CD14-positive monocyte (primary cell): ENCODE data around the gene P2RY6. TPM values are rescaled to one million over a fixed set of nuclear protein-coding genes. Genes with fewer than 3 reads are reported as not detected.

Experiments
- DNase-seq, 3 donors: peaks; one replicate each; pipeline ENCODE4 v3.0.0-alpha.2; 2011 to 2022
- H2AFZ ChIP-seq: 2 replicates; pipeline ENCODE4 v1.6.0; 2012; ENCODE audit warnings: mild to moderate bottlenecking, low read depth, low read length, inconsistent platforms; ENCODE audit not compliant: insufficient read depth, poor library complexity, severe bottlenecking
- H3K27ac ChIP-seq, 2 donors: 1 replicate in 1 of 2; 2 replicates in 1 of 2; pipeline ENCODE4 v1.5.1; 2012 to 2013; ENCODE audit warnings: low read length in 2 of 2, control low read depth in 1 of 2, inconsistent platforms in 1 of 2, low read depth in 1 of 2, mild to moderate bottlenecking in 1 of 2
- H3K27me3 ChIP-seq, 2 donors: one replicate each; pipeline versions ENCODE4 v1.6.0 to v1.6.1; 2011 to 2013; ENCODE audit warnings: low read length in 2 of 2; ENCODE audit not compliant: control insufficient read depth in 2 of 2, insufficient read depth in 2 of 2
- H3K36me3 ChIP-seq, 2 donors: replicated peaks in 1 of 2; 1 replicate in 1 of 2; 2 replicates in 1 of 2; pipeline versions ENCODE4 v1.5.1 to v1.6.1; 2012 to 2013; ENCODE audit warnings: low read length in 2 of 2, control low read depth in 1 of 2, inconsistent platforms in 1 of 2, mild to moderate bottlenecking in 1 of 2; ENCODE audit not compliant: insufficient read depth in 2 of 2, control insufficient read depth in 1 of 2
- H3K4me1 ChIP-seq, 2 donors: 1 replicate in 1 of 2; 2 replicates in 1 of 2; pipeline versions ENCODE4 v1.5.1 to v1.6.1; 2012 to 2013; ENCODE audit warnings: low read length in 2 of 2, control low read depth in 1 of 2, inconsistent platforms in 1 of 2, mild to moderate bottlenecking in 1 of 2, moderate library complexity in 1 of 2; ENCODE audit not compliant: insufficient read depth in 2 of 2, control insufficient read depth in 1 of 2
- H3K4me2 ChIP-seq: replicated peaks from 2 replicates; pipeline ENCODE3; 2012; ENCODE audit warnings: low read length, moderate library complexity, mild to moderate bottlenecking; ENCODE audit not compliant: poor library complexity, severe bottlenecking; ENCODE audit errors: extremely low read depth
- H3K4me3 ChIP-seq, 3 experiments: fragments of 200-600 bp in 1 of 3; sonication (generic) in 1 of 3; replicated peaks in 1 of 3; 1 replicate in 2 of 3; 2 replicates in 1 of 3; pipeline ENCODE4 v1.5.1; 2011 to 2013; ENCODE audit warnings: low read length in 3 of 3, mild to moderate bottlenecking in 3 of 3, control low read depth in 2 of 3, low read depth in 2 of 3, inconsistent platforms in 1 of 3, moderate library complexity in 1 of 3
- H3K79me2 ChIP-seq: 2 replicates; pipeline ENCODE4 v1.6.0; 2012; ENCODE audit warnings: mild to moderate bottlenecking, control low read depth, inconsistent platforms, low read length, moderate library complexity; ENCODE audit not compliant: insufficient read depth
- H3K9ac ChIP-seq: 2 replicates; pipeline ENCODE4 v1.6.0; 2017; ENCODE audit warnings: low read length, mild to moderate bottlenecking; ENCODE audit not compliant: insufficient read depth, poor library complexity, severe bottlenecking
- H3K9me3 ChIP-seq, 2 donors: replicated peaks in 1 of 2; 1 replicate in 1 of 2; 2 replicates in 1 of 2; pipeline versions ENCODE4 v1.5.1 to v1.6.1; 2012 to 2013; ENCODE audit warnings: low read length in 2 of 2, control low read depth in 1 of 2; ENCODE audit not compliant: control insufficient read depth in 1 of 2, insufficient read depth in 1 of 2
- H4K20me1 ChIP-seq: 2 replicates; pipeline ENCODE4 v1.6.0; 2012; ENCODE audit warnings: mild to moderate bottlenecking, low read length, control low read depth, moderate library complexity; ENCODE audit not compliant: insufficient read depth
- H3K27ac Mint-ChIP-seq, 7 donors: one replicate each; pipeline ENCODE4 v1.8.0; 2020; ENCODE audit warnings: mild to moderate bottlenecking in 7 of 7, mixed read lengths in 7 of 7, moderate library complexity in 6 of 7, inconsistent platforms in 2 of 7
- H3K27me3 Mint-ChIP-seq, 3 donors: one replicate each; pipeline ENCODE4 v1.8.0; 2021 to 2022; ENCODE audit warnings: low read depth in 3 of 3, mild to moderate bottlenecking in 3 of 3, mixed read lengths in 3 of 3, moderate library complexity in 3 of 3, inconsistent platforms in 1 of 3
- H3K36me3 Mint-ChIP-seq, 2 donors: one replicate each; pipeline ENCODE4 v1.8.0; 2020; ENCODE audit warnings: mixed read lengths in 2 of 2, inconsistent platforms in 1 of 2, mild to moderate bottlenecking in 1 of 2
- H3K4me1 Mint-ChIP-seq: one replicate; pipeline ENCODE4 v1.8.0; 2020; ENCODE audit warnings: mild to moderate bottlenecking, mixed read lengths
- H3K4me3 Mint-ChIP-seq, 2 donors: one replicate each; pipeline ENCODE4 v1.8.0; 2020; ENCODE audit warnings: mild to moderate bottlenecking in 2 of 2, mixed read lengths in 2 of 2, moderate library complexity in 1 of 2
- H3K9me3 Mint-ChIP-seq, 7 donors: one replicate each; pipeline ENCODE4 v1.8.0; 2020 to 2022; ENCODE audit warnings: mixed read lengths in 7 of 7, mild to moderate bottlenecking in 6 of 7, moderate library complexity in 6 of 7, inconsistent platforms in 2 of 7
- CTCF ChIP-seq: fragments of 200-600 bp; IDR thresholded peaks from one replicate; pipeline ENCODE4 v1.8.0; 2022; ENCODE audit warnings: antibody characterized with exemption, mild to moderate bottlenecking
- WGBS: methylation state at CpG from one replicate; pipeline ENCODE4 v1.1.5; 2013; ENCODE audit warnings: missing lambda C conversion rate; ENCODE audit not compliant: insufficient coverage; 5-methylcytosine and 5-hydroxymethylcytosine counted together
- intact Hi-C, 2 donors: fragments of 100-400 bp; cut with micrococcal nuclease; formaldehyde crosslinking; loops; one replicate each; pipeline versions ENCODE4 v1.15.0 to v1.15.1; 2023
- polyA plus RNA-seq, 3 donors: library from polyadenylated mRNA; depleted of rRNA in 1 of 3; unstranded in 2 of 3; stranded (reverse) in 1 of 3; fragments of 300-500 nt in 2 of 3; fragments of >200 nt in 1 of 3; fragmentation: Illumina TruSeq in 2 of 3; gene quantifications; 1 replicate in 2 of 3; 2 replicates in 1 of 3; pipeline ENCODE4 v1.2.3, GENCODE V29; 2012 to 2021

P2RY6 gene
- polyA plus RNA-seq, 3 donors, result 1.7 to 5.1 (median 1.8) TPM

GRCh38 chr11:73297231-73297590 is 25.1 kb downstream of the P2RY6 start:
- 95% methylated on average over 18 of the region's 18 CpGs for WGBS
- no peaks in the 10 kb centered on the region for H4K20me1 ChIP-seq
- H3K79me2 ChIP-seq, result no peaks in the 10 kb centered on the region
- H3K9me3 ChIP-seq, result no peaks in the 10 kb centered on the region
- H3K27me3 Mint-ChIP-seq, result peaks cover 5 to 9% (median 6%) of the 10 kb centered on the region in 3 donors
- peaks cover 17 to 21% of the 10 kb centered on the region in 2 donors for H3K4me1 ChIP-seq
- H3K27ac ChIP-seq, result no peak overlapping the region
- H3K27ac Mint-ChIP-seq, result no peak overlapping the region
- H3K9me3 Mint-ChIP-seq, result no peaks in the 10 kb centered on the region
- H3K4me3 ChIP-seq, result no peak overlapping the region
- intact Hi-C loops, result loop anchor here in 1 of 2 donors (5.0 kb wide), 1 partner anchor 40 kb away; no protein-coding TSS in a partner anchor
- H3K4me1 Mint-ChIP-seq, result peaks cover 31% of the 10 kb centered on the region
- peaks cover 0 to 2% of the 10 kb centered on the region in 2 donors for H3K36me3 ChIP-seq
- no peak overlapping the region for H2AFZ ChIP-seq
- no peak for TF ChIP-seq CTCF
- no peak overlapping the region for H3K4me3 Mint-ChIP-seq
- no peak overlapping the region for H3K4me2 ChIP-seq
- no peak for DNase-seq
- no peaks in the 10 kb centered on the region for H3K27me3 ChIP-seq
- peaks cover 5 to 7% of the 10 kb centered on the region in 2 donors for H3K36me3 Mint-ChIP-seq
- H3K9ac ChIP-seq, result no peak overlapping the region

GRCh38 chr11:73297702-73298101 is 25.6 kb downstream of the P2RY6 start:
- no peak overlapping the region for H3K4me2 ChIP-seq
- Mint-ChIP-seq H3K36me3 (peaks cover 5 to 7% of the 10 kb centered on the region in 2 donors), H3K4me3 (no peak overlapping the region), H3K27me3 (peaks cover 5 to 6% (median 6%) of the 10 kb centered on the region in 3 donors), H3K9me3 (no peaks in the 10 kb centered on the region), H3K27ac (no peak overlapping the region), H3K4me1 (peaks cover 30% of the 10 kb centered on the region)
- H3K9me3 ChIP-seq, result no peaks in the 10 kb centered on the region
- peaks cover 0 to 2% of the 10 kb centered on the region in 2 donors for H3K36me3 ChIP-seq
- no peak for TF ChIP-seq CTCF
- no peak overlapping the region for H3K9ac ChIP-seq
- intact Hi-C loops, result loop anchor here in 1 of 2 donors (5.0 kb wide), 1 partner anchor 40 kb away; no protein-coding TSS in a partner anchor
- H3K27me3 ChIP-seq, result no peaks in the 10 kb centered on the region
- no peaks in the 10 kb centered on the region for H3K79me2 ChIP-seq
- 75% methylated on average over 2 of the region's 3 CpGs for WGBS
- peaks cover 17 to 21% of the 10 kb centered on the region in 2 donors for H3K4me1 ChIP-seq
- DNase-seq, result no peak
- no peaks in the 10 kb centered on the region for H4K20me1 ChIP-seq
- no peak overlapping the region for H3K27ac ChIP-seq
- no peak overlapping the region for H3K4me3 ChIP-seq
- no peak overlapping the region for H2AFZ ChIP-seq
